Measurements from ENCODE around the gene DMRTC1B.
"Not testable (repeated sequence)": the region's sequence is repeated elsewhere in the genome, so short reads cannot be mapped to it uniquely, and the experiment has no call there.

- not testable (repeated sequence) for TF ChIP-seq POLR2AphosphoS5, SPI1, POLR2A (IDR thresholded peaks at IDR 0.05; ENCODE audit: low read depth, low read length)
These were observed 5.9 kb downstream of the DMRTC1B start, which contains the start of gene FAM236B for GRCh38 chrX:72782560-72782959.
